HL-60 (cell line): ENCODE results near the gene SPTBN1.
A peak's percentile ranks its signal among the peaks of the same experiment; 100 is the strongest.

Experiments used
- CTCF ChIP-seq: IDR thresholded peaks from one replicate; pipeline ENCODE4 v1.5.1; 2011; ENCODE audit warnings: low read length, control low read depth, inconsistent platforms; ENCODE audit not compliant: insufficient read depth
- GABPA ChIP-seq: IDR thresholded peaks from 2 replicates; pipeline ENCODE4 v1.6.1; 2012; ENCODE audit warnings: low read depth
- POLR2AphosphoS5 ChIP-seq: IDR thresholded peaks from 2 replicates; pipeline ENCODE4 v1.6.1; 2012; ENCODE audit warnings: low read depth
- REST ChIP-seq: IDR thresholded peaks from 2 replicates; pipeline ENCODE4 v1.6.1; 2012; ENCODE audit warnings: low read depth; ENCODE audit not compliant: insufficient replicate concordance
- SPI1 ChIP-seq: IDR thresholded peaks from 2 replicates; pipeline ENCODE4 v1.6.1; 2012; ENCODE audit warnings: low read depth, mild to moderate bottlenecking, borderline replicate concordance

- TF ChIP-seq CTCF (no peak), REST (no peak), POLR2AphosphoS5 (0 out of 2 replicates have a peak, but pooled peaks have one; percentile 24), SPI1 (peak; percentile 6; the same call in 1 of the 2 replicates), GABPA (no peak)
These were observed 118.2 kb downstream of the SPTBN1 start for GRCh38 chr2:54574107-54574859.
